GM10248 (cell line): ENCODE measurements around the gene ST6GALNAC3.
"Not testable (repeated sequence)": the region's sequence is repeated elsewhere in the genome, so short reads cannot be mapped to it uniquely, and the experiment has no call there.

ENCODE experiments used
- CTCF ChIA-PET: fragments of 300-600 bp; sonication (Branson Sonifier 250); formaldehyde crosslinking; extraction: SDS; loops from one replicate; lab custom pipeline; 2021; ENCODE audit warnings: antibody characterized with exemption; lab: Yijun Ruan, JAX
- POLR2A ChIA-PET: fragments of 350-650 bp; sonication (Branson Sonifier 250); formaldehyde crosslinking; extraction: SDS; loops from one replicate; lab custom pipeline; 2020; ENCODE audit warnings: antibody characterized with exemption; lab: Yijun Ruan, JAX
- DNase-seq: peaks from one replicate; pipeline ENCODE4 v3.0.0; 2012; ENCODE audit errors: extremely low spot score
- TF ChIP-seq, protein P1 (sequence below): IDR thresholded peaks from 2 replicates; pipeline ENCODE4 v1.5.1; 2012; ENCODE audit warnings: mild to moderate bottlenecking, low read depth; ENCODE audit errors: extremely low read depth, missing control alignments, control extremely low read depth

Gene ST6GALNAC3

DNA sequence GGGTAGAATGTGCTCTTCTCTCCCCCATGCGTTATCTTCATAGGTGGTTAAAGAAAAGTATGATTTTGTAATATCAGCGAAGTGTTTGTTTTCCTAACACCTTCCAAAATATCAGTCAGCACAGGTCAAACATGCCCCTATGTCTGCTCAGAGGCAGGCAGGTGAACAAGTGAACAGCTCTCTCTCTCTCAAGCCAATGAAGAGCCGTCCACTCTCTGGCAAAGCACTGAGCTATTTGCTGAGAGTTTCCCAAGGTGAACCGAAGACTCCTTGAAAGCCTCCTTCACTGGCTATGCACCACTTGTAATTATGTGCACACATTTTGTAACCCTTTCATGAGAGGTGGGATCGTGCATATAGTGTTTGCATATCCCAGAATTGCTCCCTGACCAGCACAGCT, 47.7 kb downstream of the ST6GALNAC3 start:
- TF ChIP-seq, protein P1, sequence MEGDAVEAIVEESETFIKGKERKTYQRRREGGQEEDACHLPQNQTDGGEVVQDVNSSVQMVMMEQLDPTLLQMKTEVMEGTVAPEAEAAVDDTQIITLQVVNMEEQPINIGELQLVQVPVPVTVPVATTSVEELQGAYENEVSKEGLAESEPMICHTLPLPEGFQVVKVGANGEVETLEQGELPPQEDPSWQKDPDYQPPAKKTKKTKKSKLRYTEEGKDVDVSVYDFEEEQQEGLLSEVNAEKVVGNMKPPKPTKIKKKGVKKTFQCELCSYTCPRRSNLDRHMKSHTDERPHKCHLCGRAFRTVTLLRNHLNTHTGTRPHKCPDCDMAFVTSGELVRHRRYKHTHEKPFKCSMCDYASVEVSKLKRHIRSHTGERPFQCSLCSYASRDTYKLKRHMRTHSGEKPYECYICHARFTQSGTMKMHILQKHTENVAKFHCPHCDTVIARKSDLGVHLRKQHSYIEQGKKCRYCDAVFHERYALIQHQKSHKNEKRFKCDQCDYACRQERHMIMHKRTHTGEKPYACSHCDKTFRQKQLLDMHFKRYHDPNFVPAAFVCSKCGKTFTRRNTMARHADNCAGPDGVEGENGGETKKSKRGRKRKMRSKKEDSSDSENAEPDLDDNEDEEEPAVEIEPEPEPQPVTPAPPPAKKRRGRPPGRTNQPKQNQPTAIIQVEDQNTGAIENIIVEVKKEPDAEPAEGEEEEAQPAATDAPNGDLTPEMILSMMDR: no peak
- POLR2A ChIA-PET: no interaction called here
- CTCF ChIA-PET: interaction anchor here (0.9 to 1.6 kb wide), 8 partner anchors 11 to 132 kb away, joined by 3 to 6 read pairs (median 3); no protein-coding TSS in a partner anchor
- DNase-seq: no peak

DNA sequence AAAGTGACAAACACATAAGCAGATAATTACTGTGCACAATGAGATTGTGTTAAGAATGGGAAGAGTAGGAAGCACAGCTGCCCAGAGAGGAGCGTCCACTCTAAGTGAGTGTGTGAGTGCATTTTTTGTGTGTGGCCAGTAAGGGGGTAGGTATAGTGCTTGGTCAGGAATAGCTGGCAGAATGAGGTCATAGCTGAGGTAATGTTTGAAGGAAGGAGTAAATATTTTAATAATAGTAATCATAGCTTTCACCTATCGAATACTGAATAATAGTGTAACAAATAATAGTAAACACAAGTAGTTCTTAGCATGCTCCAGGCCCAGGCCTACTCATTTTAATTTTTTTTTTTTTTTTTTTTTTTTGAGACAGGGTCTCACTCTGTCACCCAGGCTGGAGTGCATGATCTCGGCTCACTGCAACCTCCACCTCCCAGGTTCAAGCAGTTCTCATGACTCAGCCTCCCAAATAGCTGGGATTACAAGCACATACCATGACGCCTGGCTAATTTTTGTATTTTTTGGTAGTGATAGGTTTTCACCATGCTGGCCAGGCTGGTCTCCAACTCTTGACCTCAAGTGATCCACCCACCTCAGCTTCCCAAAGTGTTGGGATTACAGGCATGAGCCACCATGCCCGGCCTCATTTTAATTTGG, 49.0 kb downstream of the ST6GALNAC3 start:
- DNase-seq, CTCF ChIA-PET, POLR2A ChIA-PET: not testable (repeated sequence)

- ChIA-PET POLR2A (no interaction called here), CTCF (interaction anchor here (1.0 to 1.2 kb wide), 2 partner anchors 30 to 38 kb away, joined by 3 to 4 read pairs; no protein-coding TSS in a partner anchor)
- TF ChIP-seq, protein P1: no peak
- DNase-seq: no peak
Observed at GRCh38 chr1:76124196-76124595, 49.6 kb downstream of the ST6GALNAC3 start.

- ChIA-PET CTCF (interaction anchor here (1.0 kb wide), 1 partner anchor 37 kb away, joined by 3 read pairs; no protein-coding TSS in a partner anchor), POLR2A (no interaction called here)
- TF ChIP-seq, protein P1: no peak
- no peak for DNase-seq
Observed at GRCh38 chr1:76125473-76126219, 51.1 kb downstream of the ST6GALNAC3 start.

DNA sequence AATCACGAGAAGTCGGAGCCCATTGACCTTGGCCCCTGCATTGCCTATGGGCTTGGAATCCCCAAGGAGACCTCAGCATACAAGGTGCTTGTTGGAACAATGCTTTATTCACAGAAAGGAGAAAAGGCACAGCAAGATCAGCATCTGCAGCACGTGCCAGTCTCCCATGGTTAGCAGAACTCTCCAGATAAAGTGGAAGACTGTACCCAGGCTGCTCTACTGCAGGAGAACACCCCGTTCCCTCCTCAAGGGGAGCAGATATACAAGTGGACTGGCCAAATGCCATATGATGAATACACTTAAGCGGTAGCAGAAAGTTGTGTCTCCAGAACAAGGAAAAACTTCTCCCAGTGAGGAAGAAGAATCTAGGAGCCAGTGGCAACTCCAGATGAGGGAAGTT, 53.5 kb downstream of the ST6GALNAC3 start:
- TF ChIP-seq, protein P1: no peak
- CTCF ChIA-PET: no interaction called here
- DNase-seq: no peak
- POLR2A ChIA-PET: no interaction called here

GRCh38 chr1:76129731-76130130, 55.2 kb downstream of the ST6GALNAC3 start:
- no peak for DNase-seq
- TF ChIP-seq, protein P1: no peak
- ChIA-PET POLR2A (no interaction called here), CTCF (no interaction called here)

GRCh38 chr1:76130992-76131391, 56.4 kb downstream of the ST6GALNAC3 start:
- TF ChIP-seq, protein P1: no peak
- ChIA-PET POLR2A (no interaction called here), CTCF (no interaction called here)
- DNase-seq: no peak
